GM18498 (cell line): ENCODE results near the gene ZDHHC5.
A peak's percentile ranks its signal among the peaks of the same experiment; 100 is the strongest.
"Not testable (repeated sequence)": the region's sequence is repeated elsewhere in the genome, so short reads cannot be mapped to it uniquely, and the experiment has no call there.

Experiments used
- ATAC-seq: cut with Tn5 transposase; IDR thresholded peaks from one replicate; pipeline ENCODE4 v1.9.1; 2021; ENCODE audit warnings: mild to moderate bottlenecking, moderate library complexity; ENCODE audit not compliant: unreplicated experiment

Gene ZDHHC5

GRCh38 chr11:57644748-57645688, 22.9 kb upstream of the ZDHHC5 start:
- ATAC-seq, result peak; percentile 71

DNA sequence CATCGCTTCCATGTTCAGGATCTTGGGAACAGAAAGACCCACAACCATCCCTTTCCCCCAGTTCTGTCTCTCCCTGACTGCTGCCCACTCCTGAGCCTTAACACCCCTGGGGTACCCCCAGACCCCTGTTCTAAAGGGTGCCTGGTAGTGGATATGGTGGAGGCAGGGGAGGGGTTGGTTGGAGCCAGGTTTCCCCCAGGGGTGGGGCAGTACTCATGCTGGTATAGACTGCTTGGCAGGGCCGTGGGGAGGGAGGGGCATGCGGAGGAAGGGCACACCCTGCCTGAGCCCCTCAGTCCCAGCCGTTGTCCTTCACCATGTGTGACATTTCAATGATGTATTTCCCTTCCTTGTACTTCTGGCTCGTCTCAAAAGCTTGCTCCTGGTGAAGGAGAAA, 22.2 kb upstream of the ZDHHC5 start:
- ATAC-seq, result no peak

DNA sequence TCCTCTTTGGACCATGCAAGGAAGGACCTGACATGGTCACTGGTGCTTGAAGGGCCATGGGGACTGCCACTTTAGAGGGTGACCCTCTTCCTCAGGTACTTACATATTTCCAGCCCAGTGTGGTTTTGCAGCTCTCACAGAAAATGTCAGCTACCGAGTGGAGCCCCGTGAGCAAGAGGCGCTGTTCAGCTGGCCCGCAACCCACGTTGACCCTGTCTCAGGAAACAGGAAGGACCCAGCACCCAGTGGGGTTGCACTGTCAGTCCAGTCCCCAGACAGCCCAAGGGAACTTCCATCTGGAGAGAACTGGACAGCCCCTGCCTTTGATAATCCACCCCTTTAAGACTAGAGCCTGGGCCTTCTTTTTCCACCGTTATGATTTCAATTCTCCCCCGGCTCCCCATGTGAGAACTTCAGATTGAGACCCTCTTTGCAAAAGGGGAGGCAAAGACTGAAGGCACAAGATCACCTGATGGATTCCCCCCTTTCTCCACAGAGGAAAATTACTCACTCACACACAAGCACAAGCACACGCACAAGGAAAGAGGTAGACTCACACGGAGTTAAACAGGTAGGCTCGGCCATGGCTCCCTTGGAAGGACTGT, 21.6 kb upstream of the ZDHHC5 start:
- no peak for ATAC-seq

- no peak for ATAC-seq
Measured at GRCh38 chr11:57646799-57647303, 21.1 kb upstream of the ZDHHC5 start.

DNA sequence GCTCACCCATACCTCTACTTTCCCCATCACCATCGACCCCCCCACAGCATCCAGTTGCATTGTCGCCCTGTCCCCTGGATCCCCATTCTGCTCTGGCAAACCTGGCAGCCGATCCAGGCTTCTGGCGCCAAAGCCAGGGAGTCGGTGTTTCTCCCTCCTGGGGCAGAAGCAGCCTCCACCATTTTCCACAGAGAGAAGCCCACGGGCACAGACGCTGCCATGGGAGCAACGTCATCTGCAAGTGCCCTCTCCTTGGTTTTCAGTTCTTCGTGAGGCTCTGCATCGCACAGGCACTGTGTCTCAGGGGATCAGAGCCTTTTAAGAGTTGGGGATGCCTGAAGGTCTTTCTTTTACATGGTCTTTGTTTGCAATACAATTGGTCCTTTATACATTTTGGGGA, 20.5 kb upstream of the ZDHHC5 start:
- ATAC-seq, result no peak

DNA sequence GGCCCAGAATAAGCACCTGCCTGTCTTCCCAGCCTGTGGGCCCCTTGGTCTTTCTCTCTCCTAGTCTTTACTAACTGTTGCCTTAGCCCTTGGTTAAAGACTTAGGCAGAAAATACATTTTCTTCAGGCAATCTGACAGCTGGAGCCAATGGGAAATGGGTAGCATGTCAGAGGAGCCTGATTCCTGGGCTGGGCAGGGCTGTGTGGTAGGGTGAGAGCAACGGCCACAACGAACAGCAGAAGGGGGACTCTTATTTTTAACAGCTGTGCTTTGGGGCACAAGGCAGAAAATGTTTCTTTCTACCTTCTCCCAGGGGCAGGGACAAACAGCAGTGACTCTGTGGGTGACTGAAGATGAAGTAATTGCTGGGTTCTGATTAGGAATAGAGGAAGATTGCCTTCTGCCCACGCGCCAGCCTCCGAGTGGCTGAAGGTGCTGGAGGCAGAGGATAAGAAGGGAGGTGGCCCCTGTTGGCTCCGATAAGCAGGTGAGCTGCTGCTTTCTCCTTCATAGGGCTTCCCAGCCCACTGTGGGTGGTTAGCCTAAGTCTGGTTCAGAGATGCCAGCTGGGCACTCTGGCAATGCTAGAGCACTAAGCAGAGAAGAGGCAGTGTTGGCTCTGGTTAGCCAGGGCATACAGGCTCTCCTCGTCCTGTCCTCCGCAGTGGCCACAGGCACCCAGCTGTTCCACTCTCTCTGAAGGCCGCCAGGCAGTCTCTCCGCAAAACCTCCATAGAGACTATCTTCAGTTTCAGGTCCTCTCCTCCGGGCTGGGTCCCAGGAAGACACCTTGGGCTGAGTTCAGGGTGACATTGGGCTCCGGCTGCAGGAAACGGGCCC, 19.7 kb upstream of the ZDHHC5 start:
- ATAC-seq, result no peak

- no peak for ATAC-seq
Measured at GRCh38 chr11:57648801-57649735, 18.8 kb upstream of the ZDHHC5 start.

DNA sequence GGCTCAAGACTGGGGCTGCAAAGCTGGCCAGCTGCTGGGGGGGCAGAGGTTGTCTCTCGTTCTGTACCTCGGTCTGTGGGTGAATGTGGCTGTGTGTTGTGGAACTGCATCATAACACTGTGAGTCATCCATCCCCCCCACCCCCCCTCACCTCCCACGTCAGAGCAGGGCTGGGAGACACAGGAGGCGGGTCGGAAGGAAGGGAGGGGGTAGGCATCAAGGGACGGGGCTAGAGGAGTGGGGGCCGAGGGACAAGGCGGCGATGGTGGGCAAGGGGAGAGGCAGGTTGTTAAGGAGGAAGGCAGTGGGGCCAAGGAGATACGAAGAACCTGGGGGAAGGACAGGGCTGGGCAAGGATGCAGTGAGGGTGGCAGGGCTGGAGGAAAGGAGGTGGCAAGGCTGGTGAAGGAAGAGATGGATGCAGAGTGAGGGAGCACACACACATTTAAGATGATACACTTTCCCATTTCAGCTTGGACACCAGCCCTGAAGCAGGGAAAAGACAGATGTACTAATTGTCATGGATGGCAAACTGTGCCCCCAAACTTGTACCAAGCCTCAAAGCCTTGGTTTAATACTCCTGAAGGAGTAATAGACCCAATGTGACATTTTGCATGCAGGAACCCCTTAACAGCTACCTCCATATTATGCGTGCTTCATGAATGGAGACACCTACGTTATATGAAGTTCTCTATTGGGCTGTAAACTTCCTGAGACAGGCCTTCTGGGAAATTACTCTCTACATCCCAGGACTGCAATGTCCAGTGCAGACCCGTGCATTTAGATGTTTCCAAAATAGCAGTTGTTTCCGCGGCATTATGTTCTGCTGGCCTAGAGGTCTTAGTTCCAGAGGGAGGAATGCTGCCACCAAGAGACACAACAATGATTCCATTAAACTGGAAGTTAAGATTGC, 17.8 kb upstream of the ZDHHC5 start, which contains the start of gene YPEL4:
Gene YPEL4, minus strand, starts transcription at position 87 of the 913 bp plus-strand sequence. CDS start 2,805 bp downstream, outside the sequence.
- ATAC-seq, result no peak

- no peak for ATAC-seq
Measured at GRCh38 chr11:57650739-57651090, 17.2 kb upstream of the ZDHHC5 start.

DNA sequence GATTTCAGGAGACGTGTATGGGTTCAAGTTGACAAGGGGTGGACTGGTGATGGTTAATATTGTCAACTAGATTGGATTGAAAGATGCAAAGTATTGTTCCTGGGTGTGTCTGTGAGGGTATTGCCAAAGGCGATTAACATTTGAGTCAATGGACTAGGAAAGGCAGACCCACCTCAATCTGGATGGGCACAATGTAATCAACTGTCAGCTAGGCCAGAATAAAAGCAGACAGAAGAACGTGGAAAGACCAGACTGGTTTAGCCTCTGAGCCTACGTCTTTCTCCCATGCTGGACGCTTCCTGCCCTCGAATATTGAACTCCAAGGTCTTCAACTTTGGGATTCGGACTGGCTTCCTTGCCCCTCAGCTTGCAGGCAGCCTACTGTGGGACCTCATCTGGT, 16.5 kb upstream of the ZDHHC5 start:
- no peak for ATAC-seq

DNA sequence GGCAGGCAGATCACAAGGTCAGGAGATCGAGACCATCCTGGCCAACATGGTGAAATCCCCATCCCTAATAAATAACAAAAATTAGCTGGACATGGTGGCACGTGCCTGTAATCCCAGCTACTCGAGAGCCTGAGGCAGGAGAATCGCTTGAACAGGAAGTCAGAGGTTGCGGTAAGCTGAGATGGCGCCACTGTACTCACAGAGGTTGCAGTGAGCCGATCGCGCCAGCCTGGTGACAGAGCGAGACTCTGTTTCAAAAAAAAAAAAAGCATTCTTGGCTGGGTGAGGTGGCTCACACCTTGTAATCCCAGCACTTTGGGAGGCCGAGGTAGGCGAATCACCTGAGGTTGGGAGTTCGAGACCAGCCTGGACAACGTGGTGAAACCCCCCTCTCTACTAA, 15.7 kb upstream of the ZDHHC5 start:
- ATAC-seq, result not testable (repeated sequence)

DNA sequence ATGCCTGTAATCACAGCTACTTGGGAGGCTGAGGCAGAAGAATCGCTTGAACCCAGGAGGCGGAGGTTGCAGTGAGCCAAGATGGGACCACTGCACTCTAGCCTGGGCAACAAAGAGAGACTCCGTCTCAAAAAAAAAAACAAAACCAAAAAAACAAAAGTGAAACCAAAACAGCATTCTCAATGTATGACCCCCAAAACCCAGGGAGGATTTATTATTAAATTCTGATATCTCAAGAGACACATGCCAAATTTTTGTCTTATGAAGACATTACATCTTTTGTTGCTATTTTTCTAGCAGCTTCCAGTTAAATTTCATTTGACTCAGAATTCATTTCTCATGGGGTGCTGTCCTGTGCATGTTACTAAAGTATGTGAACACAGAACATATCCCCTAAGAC, 15.3 kb upstream of the ZDHHC5 start:
- ATAC-seq, result no peak

- no peak for ATAC-seq
Measured at GRCh38 chr11:57653163-57653562, 14.8 kb upstream of the ZDHHC5 start.

- ATAC-seq, result no peak
Measured at GRCh38 chr11:57656885-57657193, 11.1 kb upstream of the ZDHHC5 start.

DNA sequence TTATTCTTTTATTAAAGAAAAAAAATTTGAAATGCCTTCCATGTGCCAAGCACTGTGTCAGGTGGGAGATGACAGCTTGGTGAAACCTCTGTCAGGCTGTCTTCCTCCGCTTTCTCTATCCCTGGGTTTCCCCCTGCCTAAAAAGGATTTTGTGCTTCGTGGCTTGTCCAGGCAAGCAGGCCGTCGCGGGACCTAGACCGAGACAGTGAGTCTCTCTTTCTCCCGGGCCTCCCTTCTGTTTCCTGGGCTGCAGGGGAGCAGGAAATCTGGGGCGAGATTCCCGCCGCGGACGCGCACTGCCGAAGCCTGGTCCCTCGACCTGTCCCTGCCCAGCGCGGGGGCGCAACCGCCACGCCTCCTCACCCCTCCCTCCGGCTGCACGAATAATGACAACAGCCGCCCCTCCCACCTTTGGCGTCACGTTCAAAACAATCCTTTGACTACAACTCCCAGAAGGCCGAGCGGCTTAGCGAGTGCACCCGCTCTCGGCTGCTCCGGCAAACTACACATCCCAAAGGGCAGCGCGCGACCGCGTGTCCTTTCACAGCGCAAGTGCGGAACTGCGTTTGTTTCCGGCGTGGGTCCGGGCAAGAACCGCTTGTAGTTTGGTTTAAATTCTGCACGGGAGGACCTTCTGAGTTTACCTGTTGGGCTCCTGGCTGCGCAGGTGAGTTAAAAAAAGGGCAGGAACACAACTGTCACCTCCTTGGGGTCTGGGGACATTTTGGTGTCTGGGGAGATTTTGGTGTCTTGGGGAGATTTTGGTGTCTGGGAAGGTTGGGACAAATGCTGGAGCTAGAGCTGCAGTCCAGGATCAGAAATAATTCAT, 10.5 kb upstream of the ZDHHC5 start, which contains the start of gene CLP1:
Gene CLP1, plus strand, starts transcription at position 569 of the 829 bp plus-strand sequence. CDS start 1,715 bp downstream, outside the sequence.
- peak; percentile 98 for ATAC-seq

DNA sequence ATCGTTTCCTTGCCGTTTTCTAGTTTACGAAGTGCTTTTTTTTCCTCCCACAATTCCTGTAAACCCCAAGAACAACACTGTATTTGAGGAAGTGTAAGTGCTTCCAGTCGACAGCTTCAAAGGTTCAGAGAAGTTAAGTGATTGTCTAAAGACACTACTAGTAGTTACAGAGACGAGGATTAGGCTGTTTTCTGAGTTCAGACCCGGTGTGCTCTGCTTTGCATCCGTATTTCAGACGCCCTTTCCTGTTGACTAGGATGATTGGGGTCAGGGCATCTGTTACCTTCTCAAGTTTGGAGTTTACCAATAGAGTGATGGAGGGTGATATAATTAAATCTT, 9.9 kb upstream of the ZDHHC5 start:
- no peak for ATAC-seq

GRCh38 chr11:57659669-57660068, 8.2 kb upstream of the ZDHHC5 start:
- ATAC-seq, result no peak

- no peak for ATAC-seq
Measured at GRCh38 chr11:57662893-57663292, 5.0 kb upstream of the ZDHHC5 start.
